ENCODE data around the gene CD40. TPM values are rescaled to one million over a fixed set of nuclear protein-coding genes. Genes with fewer than 3 reads are reported as not detected.

CD40 gene
- total RNA-seq, 1 experiment from 2014 or later, result 7.8 TPM

DNA sequence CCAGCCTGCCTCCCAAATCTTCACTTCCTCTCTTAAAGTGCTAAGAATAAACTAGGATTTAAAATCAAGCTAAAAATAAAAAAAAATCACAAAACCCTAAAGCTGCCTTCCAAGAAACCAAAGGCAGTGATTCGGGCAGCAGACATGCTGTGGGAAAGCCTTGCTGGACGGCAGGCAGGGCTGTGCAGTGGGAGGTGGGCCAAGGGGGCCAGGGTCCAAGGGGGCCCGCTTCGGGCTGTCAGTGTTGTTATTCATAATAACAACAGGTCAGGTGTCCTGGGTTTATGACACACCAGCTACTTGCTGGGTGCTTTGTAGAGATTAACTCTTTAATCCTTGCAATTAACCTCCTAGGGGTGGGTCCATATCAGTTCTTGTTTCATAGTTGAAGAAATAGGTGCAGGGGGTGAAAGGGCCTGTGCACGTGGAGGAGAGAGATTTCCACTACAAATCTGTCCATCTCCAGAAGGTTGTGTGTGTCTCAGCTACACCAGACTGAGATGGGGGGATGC lies 40.4 kb downstream of the CD40 start:
- no peaks in the 10 kb centered on the region for H3K4me1 ChIP-seq (ENCODE audit: insufficient read depth, low read length)
- Mint-ChIP-seq H3K27me3 (ENCODE audit: low read depth) (peaks cover 20% of the 10 kb centered on the region), H3K9me3 (no peaks in the 10 kb centered on the region), H3K4me1 (peaks cover 0 to 11% of the 10 kb centered on the region in 2 experiments; a peak in 1 of 4 replicates), H3K27ac (no peak overlapping the region; a peak in 1 of 7 replicates), H3K4me3 (no peak overlapping the region), H3K36me3 (ENCODE audit: insufficient read depth in 1 of 3, low read depth in 3 of 3) (no peaks in the 10 kb centered on the region)
- TF ChIP-seq, protein P1, sequence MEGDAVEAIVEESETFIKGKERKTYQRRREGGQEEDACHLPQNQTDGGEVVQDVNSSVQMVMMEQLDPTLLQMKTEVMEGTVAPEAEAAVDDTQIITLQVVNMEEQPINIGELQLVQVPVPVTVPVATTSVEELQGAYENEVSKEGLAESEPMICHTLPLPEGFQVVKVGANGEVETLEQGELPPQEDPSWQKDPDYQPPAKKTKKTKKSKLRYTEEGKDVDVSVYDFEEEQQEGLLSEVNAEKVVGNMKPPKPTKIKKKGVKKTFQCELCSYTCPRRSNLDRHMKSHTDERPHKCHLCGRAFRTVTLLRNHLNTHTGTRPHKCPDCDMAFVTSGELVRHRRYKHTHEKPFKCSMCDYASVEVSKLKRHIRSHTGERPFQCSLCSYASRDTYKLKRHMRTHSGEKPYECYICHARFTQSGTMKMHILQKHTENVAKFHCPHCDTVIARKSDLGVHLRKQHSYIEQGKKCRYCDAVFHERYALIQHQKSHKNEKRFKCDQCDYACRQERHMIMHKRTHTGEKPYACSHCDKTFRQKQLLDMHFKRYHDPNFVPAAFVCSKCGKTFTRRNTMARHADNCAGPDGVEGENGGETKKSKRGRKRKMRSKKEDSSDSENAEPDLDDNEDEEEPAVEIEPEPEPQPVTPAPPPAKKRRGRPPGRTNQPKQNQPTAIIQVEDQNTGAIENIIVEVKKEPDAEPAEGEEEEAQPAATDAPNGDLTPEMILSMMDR (conservative IDR thresholded peaks at IDR 0.05), result no peak
- DNase-seq, result no peak
- H2AK5ac ChIP-seq (ENCODE audit: insufficient read length, low read length), result no peak overlapping the region
- no peak overlapping the region for H2BK5ac ChIP-seq (ENCODE audit: insufficient read length, low read length)
- no peak overlapping the region for H2BK15ac ChIP-seq (ENCODE audit: low read depth, low read length)
- no peak overlapping the region for H3K9ac ChIP-seq (ENCODE audit: extremely low read depth, insufficient read length, low read length)
- no peak overlapping the region for H4K91ac ChIP-seq (ENCODE audit: insufficient read length, low read depth, low read length)
- no peaks in the 10 kb centered on the region for H3K9me3 ChIP-seq (ENCODE audit: control insufficient read depth, low read depth, low read length)
- no peaks in the 10 kb centered on the region for H3K27me3 ChIP-seq (ENCODE audit: insufficient read depth, low read length)
- H2BK120ac ChIP-seq (ENCODE audit: low read depth, low read length, poor library complexity, severe bottlenecking), result no peak overlapping the region
- H3T11ph ChIP-seq (ENCODE audit: low read length), result no peak overlapping the region
- no peaks in the 10 kb centered on the region for H3K79me1 ChIP-seq (ENCODE audit: insufficient read depth, low read depth, low read length, poor library complexity, severe bottlenecking)
- no CpG with 5 or more reads among the region's 5 CpGs for WGBS (ENCODE audit: extremely low coverage, insufficient read length, low lambda C conversion rate)
- H3K4me2 ChIP-seq (ENCODE audit: insufficient read depth, insufficient read length, low read length), result no peak overlapping the region
- no peak overlapping the region for H4K8ac ChIP-seq (replicated peaks; ENCODE audit: insufficient read length, low read depth, low read length)
- H2AFZ ChIP-seq (ENCODE audit: low read length), result no peak overlapping the region
- no peak overlapping the region for H3K23ac ChIP-seq (ENCODE audit: insufficient read length, low read depth, low read length)
- H3K4ac ChIP-seq (ENCODE audit: low read depth, low read length), result no peak overlapping the region
- no peak overlapping the region for H2BK20ac ChIP-seq (ENCODE audit: low read depth, low read length, poor library complexity, severe bottlenecking)
- no peak overlapping the region for H3K18ac ChIP-seq (ENCODE audit: insufficient read length, low read depth, low read length)
- no peak overlapping the region for H3K27ac ChIP-seq (ENCODE audit: insufficient read length, low read depth, low read length)
- no peaks in the 10 kb centered on the region for H3K23me2 ChIP-seq (ENCODE audit: insufficient read length, low read depth, low read length, poor library complexity, severe bottlenecking)
- H2BK12ac ChIP-seq (ENCODE audit: insufficient read length, low read depth, low read length), result no peak overlapping the region
- H3K56ac ChIP-seq (ENCODE audit: insufficient read length, low read depth, low read length), result no peak overlapping the region
- H3K79me2 ChIP-seq (ENCODE audit: insufficient read depth, low read length), result no peaks in the 10 kb centered on the region
- H4K5ac ChIP-seq (ENCODE audit: insufficient read length, low read depth, low read length), result no peak overlapping the region
- no peaks in the 10 kb centered on the region for H4K20me1 ChIP-seq (ENCODE audit: control insufficient read depth, insufficient read depth, insufficient read length)
- H3K14ac ChIP-seq (ENCODE audit: insufficient read depth, low read length), result no peak overlapping the region
